ENCODE data around the gene TUSC2. TPM values are rescaled to one million over a fixed set of nuclear protein-coding genes. Genes with fewer than 3 reads are reported as not detected.

Gene TUSC2
- total RNA-seq, 1 donor from 2014 or later = 12.2 TPM

Other genes with a start within 250 kb of the TUSC2 start
- 59.5 TPM for gene RBM5, start 239.3 kb downstream of the TUSC2 start, total RNA-seq
- gene SEMA3F, start 172.9 kb downstream of the TUSC2 start, total RNA-seq = 72.7 TPM
- 0.08 TPM for gene GNAT1, start 136.6 kb downstream of the TUSC2 start, total RNA-seq
- 0.60 TPM for gene SLC38A3, start 123.0 kb downstream of the TUSC2 start, total RNA-seq
- gene GNAI2, start 92.0 kb downstream of the TUSC2 start, total RNA-seq = 92.0 TPM
- gene SEMA3B, start 59.1 kb downstream of the TUSC2 start, total RNA-seq = 2.4 TPM
- not detected for gene LSMEM2, start 49.1 kb downstream of the TUSC2 start, total RNA-seq
- gene IFRD2, start 35.8 kb downstream of the TUSC2 start, total RNA-seq = 65.8 TPM
- gene HYAL3, start 28.8 kb downstream of the TUSC2 start, total RNA-seq = 4.8 TPM
- gene NAA80, start 28.8 kb downstream of the TUSC2 start, total RNA-seq = 7.6 TPM
- 4.1 TPM for gene HYAL1, start 24.6 kb downstream of the TUSC2 start, total RNA-seq
- gene HYAL2, start 5.5 kb downstream of the TUSC2 start, total RNA-seq = 30.7 TPM
- gene RASSF1, start 12.6 kb upstream of the TUSC2 start, total RNA-seq = 13.6 TPM
- gene ZMYND10, start 17.5 kb upstream of the TUSC2 start, total RNA-seq = 0.64 TPM
- gene NPRL2, start 22.6 kb upstream of the TUSC2 start, total RNA-seq = 11.0 TPM
- gene CYB561D2, start 22.6 kb upstream of the TUSC2 start, total RNA-seq = 15.5 TPM
- 19.3 TPM for gene TMEM115, start 31.3 kb upstream of the TUSC2 start, total RNA-seq
- gene CACNA2D2, start 175.4 kb upstream of the TUSC2 start, total RNA-seq = 0.08 TPM
- 0.68 TPM for gene C3orf18, start 239.5 kb upstream of the TUSC2 start, total RNA-seq
- gene HEMK1, start 241.3 kb upstream of the TUSC2 start, total RNA-seq = 11.0 TPM